ENCODE data around the gene APBB2. TPM values are rescaled to one million over a fixed set of nuclear protein-coding genes. Genes with fewer than 3 reads are reported as not detected.

Gene APBB2
- total and polyA plus RNA-seq, 4 donors = 4.8 to 31.5 (median 11.2) TPM

DNA sequence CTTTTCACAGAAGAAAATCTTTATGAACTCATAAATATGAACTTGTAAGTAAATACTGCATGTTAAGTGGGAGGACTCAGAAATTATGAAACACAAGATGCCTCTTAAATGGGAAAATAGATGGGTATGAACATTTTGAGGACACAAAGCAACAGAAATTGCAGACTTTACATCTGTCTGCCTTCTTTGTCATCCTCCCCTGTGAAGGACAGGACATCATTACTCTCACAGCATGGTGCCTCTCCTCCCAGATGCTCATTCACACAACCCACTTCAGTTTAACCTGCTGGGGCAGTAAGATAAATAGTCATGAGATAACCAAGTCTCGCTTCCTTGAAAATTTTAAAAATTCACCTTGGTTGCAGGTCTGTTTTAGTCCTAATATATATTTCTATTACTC lies 144.5 kb downstream of the APBB2 start:
- Histone ChIP-seq H3K27ac (ENCODE audit: low read depth in 1 of 2, low read length in 2 of 2) (no peak overlapping the region), H3K4me1 (ENCODE audit: control insufficient read depth in 4 of 4, insufficient read depth in 4 of 4, low read length in 3 of 4) (peaks cover 0 to 2% (median 0%) of the 10 kb centered on the region in 4 donors), H3K9me3 (ENCODE audit: control insufficient read depth in 4 of 4, low read length in 3 of 4) (no peaks in the 10 kb centered on the region), H3K27me3 (ENCODE audit: control insufficient read depth in 4 of 4, insufficient read depth in 4 of 4, low read length in 3 of 4) (no peaks in the 10 kb centered on the region), H3K9ac (ENCODE audit: low read depth in 1 of 2, low read length in 2 of 2) (no peak overlapping the region), H3K36me3 (ENCODE audit: control insufficient read depth in 4 of 4, insufficient read depth in 3 of 4, low read depth in 1 of 4, low read length in 3 of 4) (no peaks in the 10 kb centered on the region), H3K4me3 (ENCODE audit: low read depth in 1 of 3, low read length in 3 of 3) (no peak overlapping the region)
- TF ChIP-seq, protein P1, sequence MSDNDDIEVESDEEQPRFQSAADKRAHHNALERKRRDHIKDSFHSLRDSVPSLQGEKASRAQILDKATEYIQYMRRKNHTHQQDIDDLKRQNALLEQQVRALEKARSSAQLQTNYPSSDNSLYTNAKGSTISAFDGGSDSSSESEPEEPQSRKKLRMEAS (IDR thresholded peaks at IDR 0.05) = no peak
- TF ChIP-seq, protein P2, sequence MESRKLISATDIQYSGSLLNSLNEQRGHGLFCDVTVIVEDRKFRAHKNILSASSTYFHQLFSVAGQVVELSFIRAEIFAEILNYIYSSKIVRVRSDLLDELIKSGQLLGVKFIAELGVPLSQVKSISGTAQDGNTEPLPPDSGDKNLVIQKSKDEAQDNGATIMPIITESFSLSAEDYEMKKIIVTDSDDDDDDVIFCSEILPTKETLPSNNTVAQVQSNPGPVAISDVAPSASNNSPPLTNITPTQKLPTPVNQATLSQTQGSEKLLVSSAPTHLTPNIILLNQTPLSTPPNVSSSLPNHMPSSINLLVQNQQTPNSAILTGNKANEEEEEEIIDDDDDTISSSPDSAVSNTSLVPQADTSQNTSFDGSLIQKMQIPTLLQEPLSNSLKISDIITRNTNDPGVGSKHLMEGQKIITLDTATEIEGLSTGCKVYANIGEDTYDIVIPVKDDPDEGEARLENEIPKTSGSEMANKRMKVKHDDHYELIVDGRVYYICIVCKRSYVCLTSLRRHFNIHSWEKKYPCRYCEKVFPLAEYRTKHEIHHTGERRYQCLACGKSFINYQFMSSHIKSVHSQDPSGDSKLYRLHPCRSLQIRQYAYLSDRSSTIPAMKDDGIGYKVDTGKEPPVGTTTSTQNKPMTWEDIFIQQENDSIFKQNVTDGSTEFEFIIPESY (IDR thresholded peaks at IDR 0.05) = no peak
- TF ChIP-seq RXRA (IDR thresholded peaks at IDR 0.05) (no peak), YY1 (IDR thresholded peaks at IDR 0.05) (no peak), EGR1 (IDR thresholded peaks at IDR 0.05; ENCODE audit: low read depth in 2 of 2) (no peak), FOXA2 (IDR thresholded peaks at IDR 0.05) (no peak), SP1 (IDR thresholded peaks at IDR 0.05) (no peak), HNF4A (conservative IDR thresholded peaks at IDR 0.05) (no peak), RAD21 (IDR thresholded peaks at IDR 0.05) (no peak), HNF4G (IDR thresholded peaks at IDR 0.05) (no peak), NR2F2 (IDR thresholded peaks at IDR 0.05) (no peak), TAF1 (conservative IDR thresholded peaks at IDR 0.05) (no peak), JUND (IDR thresholded peaks at IDR 0.05) (no peak), FOXA1 (IDR thresholded peaks at IDR 0.05) (no peak)
- TF ChIP-seq, protein P3, sequence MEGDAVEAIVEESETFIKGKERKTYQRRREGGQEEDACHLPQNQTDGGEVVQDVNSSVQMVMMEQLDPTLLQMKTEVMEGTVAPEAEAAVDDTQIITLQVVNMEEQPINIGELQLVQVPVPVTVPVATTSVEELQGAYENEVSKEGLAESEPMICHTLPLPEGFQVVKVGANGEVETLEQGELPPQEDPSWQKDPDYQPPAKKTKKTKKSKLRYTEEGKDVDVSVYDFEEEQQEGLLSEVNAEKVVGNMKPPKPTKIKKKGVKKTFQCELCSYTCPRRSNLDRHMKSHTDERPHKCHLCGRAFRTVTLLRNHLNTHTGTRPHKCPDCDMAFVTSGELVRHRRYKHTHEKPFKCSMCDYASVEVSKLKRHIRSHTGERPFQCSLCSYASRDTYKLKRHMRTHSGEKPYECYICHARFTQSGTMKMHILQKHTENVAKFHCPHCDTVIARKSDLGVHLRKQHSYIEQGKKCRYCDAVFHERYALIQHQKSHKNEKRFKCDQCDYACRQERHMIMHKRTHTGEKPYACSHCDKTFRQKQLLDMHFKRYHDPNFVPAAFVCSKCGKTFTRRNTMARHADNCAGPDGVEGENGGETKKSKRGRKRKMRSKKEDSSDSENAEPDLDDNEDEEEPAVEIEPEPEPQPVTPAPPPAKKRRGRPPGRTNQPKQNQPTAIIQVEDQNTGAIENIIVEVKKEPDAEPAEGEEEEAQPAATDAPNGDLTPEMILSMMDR (IDR thresholded peaks at IDR 0.05; ENCODE audit: low read depth, low read length, missing input control) = no peak
- TF ChIP-seq, protein P4, sequence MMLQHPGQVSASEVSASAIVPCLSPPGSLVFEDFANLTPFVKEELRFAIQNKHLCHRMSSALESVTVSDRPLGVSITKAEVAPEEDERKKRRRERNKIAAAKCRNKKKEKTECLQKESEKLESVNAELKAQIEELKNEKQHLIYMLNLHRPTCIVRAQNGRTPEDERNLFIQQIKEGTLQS (IDR thresholded peaks at IDR 0.05) = no peak
- TF ChIP-seq, protein P5, sequence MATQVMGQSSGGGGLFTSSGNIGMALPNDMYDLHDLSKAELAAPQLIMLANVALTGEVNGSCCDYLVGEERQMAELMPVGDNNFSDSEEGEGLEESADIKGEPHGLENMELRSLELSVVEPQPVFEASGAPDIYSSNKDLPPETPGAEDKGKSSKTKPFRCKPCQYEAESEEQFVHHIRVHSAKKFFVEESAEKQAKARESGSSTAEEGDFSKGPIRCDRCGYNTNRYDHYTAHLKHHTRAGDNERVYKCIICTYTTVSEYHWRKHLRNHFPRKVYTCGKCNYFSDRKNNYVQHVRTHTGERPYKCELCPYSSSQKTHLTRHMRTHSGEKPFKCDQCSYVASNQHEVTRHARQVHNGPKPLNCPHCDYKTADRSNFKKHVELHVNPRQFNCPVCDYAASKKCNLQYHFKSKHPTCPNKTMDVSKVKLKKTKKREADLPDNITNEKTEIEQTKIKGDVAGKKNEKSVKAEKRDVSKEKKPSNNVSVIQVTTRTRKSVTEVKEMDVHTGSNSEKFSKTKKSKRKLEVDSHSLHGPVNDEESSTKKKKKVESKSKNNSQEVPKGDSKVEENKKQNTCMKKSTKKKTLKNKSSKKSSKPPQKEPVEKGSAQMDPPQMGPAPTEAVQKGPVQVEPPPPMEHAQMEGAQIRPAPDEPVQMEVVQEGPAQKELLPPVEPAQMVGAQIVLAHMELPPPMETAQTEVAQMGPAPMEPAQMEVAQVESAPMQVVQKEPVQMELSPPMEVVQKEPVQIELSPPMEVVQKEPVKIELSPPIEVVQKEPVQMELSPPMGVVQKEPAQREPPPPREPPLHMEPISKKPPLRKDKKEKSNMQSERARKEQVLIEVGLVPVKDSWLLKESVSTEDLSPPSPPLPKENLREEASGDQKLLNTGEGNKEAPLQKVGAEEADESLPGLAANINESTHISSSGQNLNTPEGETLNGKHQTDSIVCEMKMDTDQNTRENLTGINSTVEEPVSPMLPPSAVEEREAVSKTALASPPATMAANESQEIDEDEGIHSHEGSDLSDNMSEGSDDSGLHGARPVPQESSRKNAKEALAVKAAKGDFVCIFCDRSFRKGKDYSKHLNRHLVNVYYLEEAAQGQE (IDR thresholded peaks at IDR 0.05) = no peak
- no peak for DNase-seq (ENCODE audit: low spot score)
- 98% methylated on average over 1 of the region's 1 CpG for WGBS

DNA sequence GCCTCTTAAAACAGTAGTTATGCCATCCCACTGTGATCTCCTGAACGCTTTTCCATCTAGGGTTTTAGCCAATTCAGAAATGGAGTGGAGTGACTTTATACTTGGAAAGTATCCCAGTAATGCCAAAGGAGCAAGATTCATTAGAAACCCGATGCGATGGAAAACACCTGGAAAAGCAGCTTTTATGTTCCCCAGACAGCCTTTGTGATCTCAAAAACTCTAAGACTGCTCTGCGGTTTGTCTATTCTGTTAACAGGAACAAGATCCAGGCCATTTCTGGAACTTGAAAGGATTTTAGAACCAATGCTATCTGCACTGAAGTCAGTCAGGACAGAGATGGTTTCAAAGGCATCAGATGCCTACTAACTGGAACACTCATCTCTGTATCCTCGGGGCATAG lies 145.1 kb downstream of the APBB2 start:
- Histone ChIP-seq H3K9ac (ENCODE audit: low read depth in 1 of 2, low read length in 2 of 2) (no peak overlapping the region), H3K27ac (ENCODE audit: low read depth in 1 of 2, low read length in 2 of 2) (no peak overlapping the region), H3K36me3 (ENCODE audit: control insufficient read depth in 4 of 4, insufficient read depth in 3 of 4, low read depth in 1 of 4, low read length in 3 of 4) (peaks cover 0 to 4% (median 0%) of the 10 kb centered on the region in 4 donors), H3K27me3 (ENCODE audit: control insufficient read depth in 4 of 4, insufficient read depth in 4 of 4, low read length in 3 of 4) (no peaks in the 10 kb centered on the region), H3K4me3 (ENCODE audit: low read depth in 1 of 3, low read length in 3 of 3) (no peak overlapping the region), H3K9me3 (ENCODE audit: control insufficient read depth in 4 of 4, low read length in 3 of 4) (no peaks in the 10 kb centered on the region), H3K4me1 (ENCODE audit: control insufficient read depth in 4 of 4, insufficient read depth in 4 of 4, low read length in 3 of 4) (peaks cover 0 to 2% (median 0%) of the 10 kb centered on the region in 4 donors)
- TF ChIP-seq TAF1 (conservative IDR thresholded peaks at IDR 0.05) (no peak), FOXA2 (IDR thresholded peaks at IDR 0.05) (no peak), GABPA (IDR thresholded peaks at IDR 0.05 in 1 of 2, conservative IDR thresholded peaks at IDR 0.05 in 1 of 2) (no peak), FOXA1 (IDR thresholded peaks at IDR 0.05) (no peak), NR2F2 (IDR thresholded peaks at IDR 0.05) (no peak), YY1 (IDR thresholded peaks at IDR 0.05) (no peak), SP1 (IDR thresholded peaks at IDR 0.05) (no peak), HNF4A (conservative IDR thresholded peaks at IDR 0.05) (no peak), JUND (IDR thresholded peaks at IDR 0.05) (no peak)
- TF ChIP-seq, protein P2 (IDR thresholded peaks at IDR 0.05) = no peak
- TF ChIP-seq, protein P5 (IDR thresholded peaks at IDR 0.05) = no peak
- TF ChIP-seq, protein P1 (IDR thresholded peaks at IDR 0.05) = no peak
- 77% methylated on average over 5 of the region's 5 CpGs for WGBS
- DNase-seq (ENCODE audit: low spot score) = no peak

Measured in liver (tissue), 9 donors.